GM18507 (cell line): ENCODE data around the gene BAHCC1.

Experiments
- DNase-seq: peaks from one replicate; pipeline ENCODE4 v3.0.0; 2011; ENCODE audit warnings: low read depth; ENCODE audit not compliant: insufficient read length; ENCODE audit errors: extremely low spot score
- FAIRE-seq: peaks from 2 replicates; lab custom pipeline; 2011; peaks lifted over from hg19 to GRCh38; lab: Jason Lieb, UNC

The BAHCC1 gene

GRCh38 chr17:81434072-81434471 lies 38.8 kb downstream of the BAHCC1 start:
- FAIRE-seq (no peak), DNase-seq (no peak)

DNA sequence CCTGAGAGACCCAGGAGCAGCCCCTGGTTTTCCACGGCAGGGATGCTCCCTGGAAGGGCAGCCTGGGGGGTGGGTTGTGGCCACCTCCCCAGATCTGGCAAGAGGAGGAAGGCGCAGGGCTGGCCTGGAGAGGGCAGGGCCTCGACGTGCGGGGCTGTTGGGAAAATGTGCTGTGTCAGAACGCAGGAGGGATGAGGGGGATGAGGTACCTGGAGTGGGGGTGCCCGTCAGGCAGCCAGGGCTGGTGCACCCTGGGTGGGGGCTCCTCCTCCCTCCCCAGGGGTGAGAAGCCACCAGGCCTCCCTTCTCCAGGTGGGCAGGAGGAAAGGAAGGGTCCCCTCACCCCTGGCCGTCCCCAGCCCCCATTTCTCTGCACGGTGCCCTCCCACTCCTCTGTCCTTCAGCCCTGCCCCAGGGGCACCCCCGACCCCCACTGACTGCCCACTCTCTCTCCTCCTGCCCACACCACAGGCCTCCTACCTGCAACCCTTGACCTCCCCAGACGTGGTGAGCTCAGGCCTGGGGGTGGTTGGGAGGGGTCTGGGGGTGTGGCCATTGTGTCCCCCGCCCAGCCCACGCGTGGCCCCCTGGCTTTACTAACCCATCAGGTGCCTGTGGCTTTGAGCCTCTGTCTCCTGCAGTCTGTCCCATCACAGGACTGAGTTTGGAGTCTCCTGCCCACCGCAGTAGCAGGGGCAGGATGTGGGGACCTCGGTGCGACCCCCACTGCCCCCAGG lies 39.6 kb downstream of the BAHCC1 start:
- no peak for FAIRE-seq
- DNase-seq = no peak

DNA sequence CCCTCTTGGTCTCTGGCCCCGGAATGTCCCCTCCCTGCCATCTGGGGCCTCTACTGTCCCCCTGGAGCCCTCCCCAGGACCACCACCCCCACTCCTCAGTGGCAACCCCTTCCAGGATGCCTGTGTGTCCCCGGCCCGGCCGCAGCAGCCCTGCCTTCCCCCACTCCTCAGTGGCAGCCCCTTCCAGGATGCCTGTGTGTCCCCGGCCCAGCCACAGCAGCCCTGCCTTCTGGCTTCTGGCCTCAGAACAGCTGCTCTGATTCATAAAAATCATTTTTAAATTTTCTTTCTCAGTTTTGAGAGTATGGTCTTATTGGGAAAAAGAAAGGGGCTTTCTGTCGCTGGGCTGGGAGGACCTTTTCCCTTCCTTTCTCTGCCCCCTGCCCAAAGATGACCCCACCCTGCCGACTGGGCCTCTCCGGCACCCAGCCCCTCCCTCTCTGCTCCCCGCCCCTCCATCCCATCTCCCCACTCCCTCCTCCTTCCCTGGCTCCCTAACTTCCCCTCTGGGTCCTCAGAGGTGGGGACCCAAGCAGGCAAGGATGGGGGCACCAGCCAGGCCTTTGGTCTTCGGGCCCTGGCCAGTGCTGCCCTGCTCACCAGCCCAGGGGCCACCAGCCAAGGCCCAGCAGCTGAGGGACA lies 40.5 kb downstream of the BAHCC1 start:
- no peak for DNase-seq
- FAIRE-seq = no peak

DNA sequence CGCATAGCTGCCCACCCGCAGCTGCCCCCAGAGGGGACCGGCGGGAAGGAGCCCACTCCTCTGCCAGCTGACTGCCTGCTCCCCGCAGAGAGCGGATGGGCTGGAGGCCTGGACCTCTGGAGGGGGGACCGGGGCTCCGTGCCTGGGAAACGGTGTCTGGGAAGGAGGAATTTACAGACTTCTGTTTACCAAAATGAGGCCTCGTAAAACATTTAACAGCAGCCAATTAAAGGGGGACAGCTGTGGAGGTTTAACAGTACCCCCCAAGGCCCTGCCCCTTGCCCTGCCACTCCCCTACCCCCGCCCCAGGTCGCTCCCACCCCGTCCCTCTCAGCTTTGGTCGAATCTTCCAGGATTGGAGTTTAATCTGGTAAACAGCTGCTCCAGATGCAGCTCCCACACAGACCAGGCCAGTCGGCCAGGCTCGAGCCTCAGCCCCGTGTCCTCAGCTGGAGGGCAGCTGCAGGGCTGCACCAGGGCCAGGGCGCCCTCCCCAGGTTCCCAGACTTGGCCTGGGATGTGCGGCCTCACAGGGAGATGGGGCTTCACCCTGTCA lies 41.1 kb downstream of the BAHCC1 start:
- DNase-seq (no peak), FAIRE-seq (no peak)

DNA sequence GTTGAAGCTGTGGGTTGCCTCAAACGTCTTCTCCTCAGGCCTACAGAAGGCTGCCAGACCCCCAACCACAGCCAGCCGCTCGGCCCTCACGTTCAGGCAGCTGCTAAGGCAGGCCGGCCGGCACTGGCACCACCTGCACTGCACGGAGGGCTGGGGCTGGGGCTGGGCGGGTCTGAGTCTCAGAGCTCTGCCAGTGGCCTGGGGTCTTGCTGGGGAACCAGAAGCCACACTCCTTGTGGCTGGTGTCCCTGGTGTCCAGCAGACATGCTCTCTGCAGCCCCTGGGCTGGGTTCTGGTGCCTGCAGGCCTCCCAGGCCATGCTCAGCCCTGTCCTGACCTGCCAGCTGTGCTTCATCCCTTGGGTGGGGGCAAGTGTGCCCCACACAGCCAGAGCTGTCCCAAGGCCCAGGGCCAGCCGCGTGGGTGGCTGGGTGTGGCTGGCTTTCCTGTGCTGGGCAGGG lies 42.0 kb downstream of the BAHCC1 start:
- DNase-seq = no peak
- FAIRE-seq = no peak

DNA sequence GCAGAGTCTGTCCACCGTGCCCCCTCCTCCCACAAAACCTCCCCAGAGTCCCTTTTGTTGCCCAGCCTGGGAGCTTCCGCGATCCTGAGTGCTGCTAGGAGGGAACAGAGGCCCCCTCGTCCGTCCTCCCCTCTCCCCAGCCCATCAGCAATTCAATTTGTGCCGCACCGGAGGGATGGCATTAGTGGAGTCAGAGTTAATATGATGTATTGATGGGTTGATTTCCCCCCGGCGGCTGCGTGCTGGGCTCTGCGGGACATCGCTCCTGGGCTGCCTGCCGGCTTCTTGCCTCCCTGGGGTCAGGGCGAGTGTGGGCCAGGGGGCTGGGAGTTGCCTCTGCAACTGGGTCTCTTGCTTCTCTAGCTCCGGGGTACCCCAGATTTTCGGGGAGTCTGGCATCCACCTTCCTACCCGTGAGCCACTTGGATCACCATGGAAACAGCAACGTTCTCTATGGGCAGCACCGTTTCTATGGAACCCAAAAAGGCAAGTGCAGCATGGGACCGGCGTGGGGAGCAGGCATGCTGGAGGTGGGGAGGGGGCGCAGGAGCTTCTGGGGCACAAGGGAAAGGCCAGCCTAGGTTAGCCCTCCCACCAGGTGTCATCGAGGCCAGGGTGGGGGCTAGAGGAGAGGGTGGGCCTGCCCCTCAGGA lies 42.9 kb downstream of the BAHCC1 start:
- DNase-seq (no peak), FAIRE-seq (no peak)

- FAIRE-seq = no peak
- no peak for DNase-seq
Observed at GRCh38 chr17:81438688-81439087, 43.4 kb downstream of the BAHCC1 start.

GRCh38 chr17:81440051-81440471 lies 44.8 kb downstream of the BAHCC1 start:
- FAIRE-seq = no peak
- DNase-seq = no peak

DNA sequence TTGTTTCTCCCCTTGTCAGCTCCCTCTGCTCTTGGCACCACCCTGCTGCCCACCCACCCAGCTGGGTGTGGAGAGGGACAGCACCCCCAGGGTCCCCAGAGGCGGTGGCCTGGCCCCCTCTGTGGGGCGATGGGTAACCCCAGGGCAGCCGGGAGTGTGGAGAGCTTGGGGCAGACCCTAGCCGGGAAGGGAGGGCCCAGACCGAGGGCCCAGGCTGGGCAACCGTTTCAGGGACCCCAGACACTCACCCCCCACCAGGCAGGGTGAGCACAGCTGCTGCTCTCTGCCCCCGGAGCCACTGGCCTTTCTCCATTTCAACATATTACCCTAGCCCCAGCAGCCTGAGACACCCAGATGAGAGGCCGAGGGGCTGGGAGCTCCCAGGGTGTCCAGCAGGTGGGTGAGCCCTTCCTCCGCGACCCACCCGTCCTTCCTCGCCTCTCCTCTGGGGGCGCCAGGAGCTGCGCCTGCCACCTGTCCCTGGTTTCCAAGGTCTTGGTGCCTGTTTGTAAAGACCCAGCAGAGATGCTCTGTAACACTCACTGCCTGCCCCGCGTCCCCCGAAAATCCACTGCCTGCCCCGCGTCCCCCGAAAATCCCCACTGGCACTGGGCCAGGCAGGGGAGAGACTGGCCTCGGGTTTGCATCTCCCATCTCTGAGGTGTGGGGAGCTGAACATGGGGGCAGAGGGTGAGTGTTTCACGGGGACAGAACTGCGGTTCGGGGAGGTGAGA lies 45.4 kb downstream of the BAHCC1 start:
- peak; percentile 64 for DNase-seq

DNA sequence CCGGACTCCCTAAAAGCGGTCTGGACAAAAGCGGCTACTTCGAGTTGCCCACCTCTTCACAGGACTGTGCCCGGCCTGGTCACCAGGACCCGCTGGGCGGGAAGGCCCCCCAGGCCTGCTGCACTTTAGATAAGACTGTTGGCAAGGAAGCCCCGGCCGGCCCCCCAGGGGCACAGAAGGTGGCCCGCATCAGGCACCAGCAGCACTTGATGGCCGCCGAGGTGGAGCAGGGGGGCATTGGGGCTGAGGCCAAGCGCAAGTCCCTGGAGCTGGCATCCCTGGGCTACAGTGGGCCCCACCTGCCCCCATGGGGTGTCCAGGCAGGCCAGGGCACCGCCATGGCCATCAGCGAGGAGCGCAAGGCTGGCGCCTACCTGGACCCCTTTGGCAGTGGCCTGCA lies 47.5 kb downstream of the BAHCC1 start:
- FAIRE-seq = no peak
- DNase-seq = no peak

More for the DNA sequence above, 45.4 kb downstream of the BAHCC1 start:
- peak; percentile 24 for FAIRE-seq

GRCh38 chr17:81443269-81443668 lies 48.0 kb downstream of the BAHCC1 start:
- no peak for FAIRE-seq
- no peak for DNase-seq

DNA sequence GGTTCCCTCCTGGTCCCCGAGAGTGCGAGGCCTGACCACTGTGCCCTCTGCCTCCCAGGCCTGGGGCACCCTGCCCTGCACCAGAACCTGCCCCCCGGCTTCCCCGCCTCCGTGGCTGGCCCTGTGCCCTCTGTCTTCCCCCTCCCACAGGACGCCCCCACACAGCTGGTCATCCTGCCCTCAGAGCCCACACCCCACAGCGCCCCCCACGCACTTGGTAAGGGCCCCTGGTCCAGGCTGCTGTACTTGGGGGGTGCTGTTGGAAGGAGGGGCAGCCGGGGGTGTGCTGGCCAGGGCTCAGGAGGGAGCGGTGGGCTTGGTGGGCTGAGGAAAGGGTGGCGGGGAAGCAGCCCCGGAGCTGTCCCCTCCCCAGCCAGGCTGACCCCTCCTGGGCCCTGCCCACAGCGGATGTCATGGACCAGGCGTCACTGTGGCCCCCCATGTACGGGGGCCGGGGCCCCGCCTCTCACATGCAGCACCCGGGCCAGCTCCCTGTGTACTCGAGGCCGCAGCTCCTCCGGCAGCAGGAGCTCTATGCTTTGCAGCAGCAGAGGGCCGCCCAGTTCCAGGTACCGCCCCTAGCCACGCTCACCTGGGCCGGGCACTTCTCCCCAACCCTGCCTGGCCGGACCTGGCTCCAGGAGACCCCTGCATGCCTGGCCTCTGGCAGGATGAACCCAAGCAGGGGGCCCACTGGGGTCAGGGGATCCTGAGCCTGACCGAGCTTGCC lies 49.5 kb downstream of the BAHCC1 start:
- no peak for DNase-seq
- FAIRE-seq = no peak

- FAIRE-seq = no peak
- no peak for DNase-seq
Observed at GRCh38 chr17:81445642-81446503, 50.6 kb downstream of the BAHCC1 start.

GRCh38 chr17:81447331-81447933 lies 52.2 kb downstream of the BAHCC1 start:
- no peak for FAIRE-seq
- DNase-seq = no peak

DNA sequence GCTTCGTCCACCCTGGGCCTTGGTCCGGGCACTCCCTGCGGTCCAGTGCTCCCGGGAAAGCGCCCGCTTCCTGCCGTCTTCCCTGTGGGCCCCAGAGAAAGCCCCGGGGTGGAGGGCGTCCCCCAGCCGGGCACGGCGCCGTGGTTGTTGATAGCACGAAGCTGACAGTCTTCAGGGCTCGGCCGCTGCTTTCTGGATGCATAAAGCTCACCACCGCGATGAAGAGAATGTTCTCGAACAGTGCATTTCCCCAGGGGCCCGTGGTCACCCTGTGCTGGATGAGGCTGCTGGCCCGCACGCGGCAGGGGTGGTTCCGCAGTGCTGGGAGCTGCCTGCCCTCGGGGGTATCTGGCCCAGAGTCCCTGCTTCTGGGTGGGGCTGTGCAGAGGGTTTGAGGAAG lies 53.2 kb downstream of the BAHCC1 start:
- FAIRE-seq = no peak
- DNase-seq = no peak

- no peak for FAIRE-seq
- DNase-seq = no peak
Observed at GRCh38 chr17:81448950-81449349, 53.7 kb downstream of the BAHCC1 start.

DNA sequence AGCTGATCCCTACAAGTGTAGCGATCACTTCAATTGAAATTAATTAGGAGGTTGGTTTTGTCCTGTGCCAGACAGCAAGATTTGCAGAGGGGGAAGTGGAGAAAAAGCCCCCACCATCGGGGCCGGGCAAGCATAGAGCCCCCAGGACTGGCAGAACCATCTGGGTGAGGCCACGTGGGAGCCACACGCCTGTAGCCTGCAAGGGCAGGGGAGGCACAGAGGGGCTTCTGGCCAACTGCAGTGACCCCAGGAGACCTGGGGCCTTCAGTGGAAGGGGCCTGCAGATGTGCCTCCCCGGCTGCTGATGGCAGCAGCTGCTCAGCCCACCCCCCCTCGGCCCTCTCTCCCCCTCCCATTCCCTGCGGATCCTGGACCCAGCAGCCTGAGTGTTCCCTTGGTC lies 54.1 kb downstream of the BAHCC1 start:
- DNase-seq (no peak), FAIRE-seq (no peak)

DNA sequence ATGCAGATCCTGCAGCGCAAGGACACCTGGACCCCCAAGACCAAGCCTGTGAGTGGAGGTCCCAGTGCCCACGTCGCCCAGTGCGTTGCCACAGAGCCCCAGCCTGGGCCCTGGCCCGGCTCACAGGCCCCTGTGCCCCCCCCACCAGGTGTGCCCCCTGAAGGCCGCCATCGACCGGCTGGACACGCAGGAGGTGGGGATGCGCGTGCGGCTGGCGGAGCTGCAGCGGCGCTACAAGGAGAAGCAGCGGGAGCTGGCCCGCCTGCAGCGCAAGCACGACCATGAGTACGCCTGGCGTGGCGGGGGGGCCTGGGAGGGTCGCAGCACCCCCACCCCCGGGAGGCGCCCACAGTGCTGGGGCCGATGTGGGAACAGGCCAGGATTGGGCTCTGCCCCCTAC lies 56.6 kb downstream of the BAHCC1 start:
- no peak for FAIRE-seq
- DNase-seq = no peak
